BJ (cell line): ENCODE results near the gene FHOD3. TPM values are rescaled to one million over a fixed set of nuclear protein-coding genes. Genes with fewer than 3 reads are reported as not detected.
A peak's percentile ranks its signal among the peaks of the same experiment; 100 is the strongest.

ENCODE experiments used
- CTCF ChIA-PET: fragments of 350-600 bp; formaldehyde crosslinking; extraction: SDS; loops from one replicate; lab custom pipeline; 2021; ENCODE audit warnings: antibody characterized with exemption, inconsistent platforms; lab: Yijun Ruan, JAX
- POLR2A ChIA-PET: fragments of 300-600 bp; sonication (Branson Sonifier 250); formaldehyde crosslinking; extraction: SDS; loops from one replicate; lab custom pipeline; 2021; ENCODE audit warnings: antibody characterized with exemption; lab: Charles Lee
- DNase-seq: peaks from one replicate; pipeline ENCODE4 v3.0.0-alpha.2; 2011; ENCODE audit warnings: low read depth
- H3K27me3 ChIP-seq: 2 replicates; pipeline ENCODE4 v1.6.0; 2011; ENCODE audit warnings: low read length; ENCODE audit not compliant: control insufficient read depth, insufficient read depth
- H3K36me3 ChIP-seq: 2 replicates; pipeline ENCODE4 v1.5.1; 2011; ENCODE audit warnings: low read length; ENCODE audit not compliant: control insufficient read depth, insufficient read depth
- H3K4me3 ChIP-seq: 2 replicates; pipeline ENCODE4 v1.5.1; 2011; ENCODE audit warnings: low read depth, mild to moderate bottlenecking, control low read depth, low read length
- CTCF ChIP-seq: IDR thresholded peaks from 2 replicates; pipeline ENCODE4 v1.5.1; 2011; ENCODE audit warnings: low read depth, mild to moderate bottlenecking, control low read depth, inconsistent platforms, low read length, moderate library complexity; ENCODE audit not compliant: insufficient read depth
- polyA plus RNA-seq: library from polyadenylated mRNA; depleted of rRNA; stranded (reverse); fragments of >200 nt; gene quantifications from 2 replicates; pipeline ENCODE4 v1.2.3, GENCODE V29; 2011

FHOD3 gene
- polyA plus RNA-seq, 1 experiment: 24.6 TPM

- H3K36me3 ChIP-seq: peaks cover 3% of the 10 kb centered on the region
- TF ChIP-seq CTCF: no peak
- no peaks in the 10 kb centered on the region for H3K27me3 ChIP-seq
- DNase-seq: peak; percentile 70
- no peak overlapping the region for H3K4me3 ChIP-seq
- ChIA-PET CTCF (interaction anchor here (0.9 kb wide), 1 partner anchor 38 kb away, joined by 3 read pairs; no protein-coding TSS in a partner anchor), POLR2A (no interaction called here)
Observed at GRCh38 chr18:36772241-36772723, 474.8 kb downstream of the FHOD3 start.

- no peaks in the 10 kb centered on the region for H3K27me3 ChIP-seq
- no peak overlapping the region for H3K4me3 ChIP-seq
- TF ChIP-seq CTCF: no peak
- ChIA-PET POLR2A (no interaction called here), CTCF (no interaction called here)
- no peak for DNase-seq
- H3K36me3 ChIP-seq: peaks cover 7% of the 10 kb centered on the region
Observed at GRCh38 chr18:36775396-36775795, 477.9 kb downstream of the FHOD3 start.

- CTCF ChIA-PET: no interaction called here
- DNase-seq: no peak
- POLR2A ChIA-PET: no interaction called here
- no peak overlapping the region for H3K4me3 ChIP-seq
- H3K27me3 ChIP-seq: no peaks in the 10 kb centered on the region
- TF ChIP-seq CTCF: no peak
- H3K36me3 ChIP-seq: peaks cover 5% of the 10 kb centered on the region
Observed at GRCh38 chr18:36776650-36777049, 479.1 kb downstream of the FHOD3 start.

- H3K27me3 ChIP-seq: no peaks in the 10 kb centered on the region
- ChIA-PET POLR2A (no interaction called here), CTCF (interaction anchor here (1.3 kb wide), 1 partner anchor 90 kb away, joined by 4 read pairs; no protein-coding TSS in a partner anchor)
- H3K4me3 ChIP-seq: no peak overlapping the region
- H3K36me3 ChIP-seq: peaks cover 5% of the 10 kb centered on the region; the same call in 1 of the 2 replicates
- DNase-seq: no peak
- TF ChIP-seq CTCF: no peak
Observed at GRCh38 chr18:36777566-36777965, 480.1 kb downstream of the FHOD3 start.

- CTCF ChIA-PET: interaction anchor here (0.7 kb wide), 1 partner anchor 292 kb away, joined by 3 read pairs; no protein-coding TSS in a partner anchor
- DNase-seq: no peak
Observed at GRCh38 chr18:36780748-36781147, 483.2 kb downstream of the FHOD3 start.

More at GRCh38 chr18:36780748-36781147, 483.2 kb downstream of the FHOD3 start:
- Histone ChIP-seq H3K4me3 (no peak overlapping the region), H3K27me3 (no peaks in the 10 kb centered on the region), H3K36me3 (peaks cover 4% of the 10 kb centered on the region; the same call in 1 of the 2 replicates)
- POLR2A ChIA-PET: no interaction called here
- TF ChIP-seq CTCF: no peak
